Measurements from ENCODE around the gene HHAT. TPM values are rescaled to one million over a fixed set of nuclear protein-coding genes. Genes with fewer than 3 reads are reported as not detected.
A peak's percentile ranks its signal among the peaks of the same experiment; 100 is the strongest.

Gene HHAT
- polyA plus RNA-seq, 3 donors: 12.7 to 13.8 (median 13.0) TPM

- DNase-seq: no peak
Measured at GRCh38 chr1:210437781-210438180, 109.1 kb downstream of the HHAT start.

- DNase-seq: peak; percentile 19
Measured at GRCh38 chr1:210438928-210439841, 110.5 kb downstream of the HHAT start.

GRCh38 chr1:210440081-210440480 lies 111.4 kb downstream of the HHAT start:
- no peak for DNase-seq

- DNase-seq: no peak
Measured at GRCh38 chr1:210441028-210441427, 112.3 kb downstream of the HHAT start.

GRCh38 chr1:210445485-210445884 lies 116.8 kb downstream of the HHAT start:
- DNase-seq: no peak

- DNase-seq: no peak
Measured at GRCh38 chr1:210445931-210446330, 117.2 kb downstream of the HHAT start.

- no peak for DNase-seq
Measured at GRCh38 chr1:210446479-210446878, 117.8 kb downstream of the HHAT start.

- no peak for DNase-seq
Measured at GRCh38 chr1:210447456-210448057, 118.9 kb downstream of the HHAT start.

GRCh38 chr1:210448297-210448892 lies 119.7 kb downstream of the HHAT start:
- peak; percentile 38 for DNase-seq

- DNase-seq: no peak
Measured at GRCh38 chr1:210455840-210456603, 127.3 kb downstream of the HHAT start.

GRCh38 chr1:210456731-210457255 lies 128.1 kb downstream of the HHAT start:
- no peak for DNase-seq

- DNase-seq: peak; percentile 35
Measured at GRCh38 chr1:210457568-210457967, 128.9 kb downstream of the HHAT start.

- DNase-seq: no peak
Measured at GRCh38 chr1:210464519-210465039, 135.9 kb downstream of the HHAT start.

GRCh38 chr1:210465150-210465549 lies 136.4 kb downstream of the HHAT start:
- DNase-seq: no peak

GRCh38 chr1:210467440-210468043 lies 138.8 kb downstream of the HHAT start:
- no peak for DNase-seq

GRCh38 chr1:210469441-210469840 lies 140.7 kb downstream of the HHAT start:
- no peak for DNase-seq

- DNase-seq: no peak
Measured at GRCh38 chr1:210475321-210475720, 146.6 kb downstream of the HHAT start.

- no peak for DNase-seq
Measured at GRCh38 chr1:210475806-210476205, 147.1 kb downstream of the HHAT start.

- no peak for DNase-seq
Measured at GRCh38 chr1:210476730-210477129, 148.0 kb downstream of the HHAT start.

GRCh38 chr1:210477328-210477924 lies 148.7 kb downstream of the HHAT start:
- DNase-seq: no peak

- no peak for DNase-seq
Measured at GRCh38 chr1:210478820-210479219, 150.1 kb downstream of the HHAT start.

Measured in renal pelvis (tissue), 4 donors.